ENCODE data around the gene EFCC1. TPM values are rescaled to one million over a fixed set of nuclear protein-coding genes. Genes with fewer than 3 reads are reported as not detected.

Gene EFCC1
- total and polyA plus RNA-seq, 2 donors from 2014 or later = 2.4 to 3.7 TPM

DNA sequence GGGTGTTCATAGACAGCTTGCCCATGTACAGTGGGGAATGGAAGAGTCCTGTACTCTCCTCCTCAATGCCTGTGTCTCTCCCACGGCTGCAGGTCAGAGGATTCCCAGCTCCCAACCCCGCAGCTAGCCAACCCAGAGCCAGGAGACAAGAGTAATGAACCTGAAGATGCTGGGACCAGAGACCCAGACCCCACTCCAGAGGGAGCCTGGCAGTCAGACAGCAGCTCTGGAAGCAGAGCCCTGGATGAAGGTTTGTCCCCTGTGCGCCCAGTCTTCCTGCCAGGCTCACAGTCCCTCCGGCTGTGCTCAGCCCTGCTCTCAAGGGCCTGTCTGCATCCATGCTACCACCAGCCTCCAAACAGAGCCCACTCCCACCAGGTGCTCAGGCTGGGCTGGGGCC, 29.5 kb downstream of the EFCC1 start:
- Histone ChIP-seq H3K4me1 (ENCODE audit: control insufficient read depth in 2 of 3, insufficient read depth in 2 of 3, low read depth in 1 of 3, low read length in 3 of 3) (peaks cover 0 to 8% (median 5%) of the 10 kb centered on the region in 3 donors), H3K36me3 (ENCODE audit: control insufficient read depth in 2 of 3, insufficient read depth in 3 of 3, low read length in 3 of 3) (no peaks in the 10 kb centered on the region), H3K27ac (ENCODE audit: low read depth in 2 of 2, low read length in 2 of 2) (no peak overlapping the region), H3K9me3 (ENCODE audit: control insufficient read depth in 2 of 3, insufficient read depth in 1 of 3, low read length in 3 of 3) (no peaks in the 10 kb centered on the region), H3K9ac (ENCODE audit: low read length in 3 of 3) (no peak overlapping the region), H3K27me3 (ENCODE audit: control insufficient read depth, insufficient read depth, low read length) (no peaks in the 10 kb centered on the region), H3K4me3 (ENCODE audit: low read length in 3 of 3) (no peak overlapping the region)
- intact Hi-C loops (cut with DNase I) = no loop called here
- FAIRE-seq (no peak), DNase-seq (peak in 1 of 5 donors; percentile 19)
- TF ChIP-seq, protein P1, sequence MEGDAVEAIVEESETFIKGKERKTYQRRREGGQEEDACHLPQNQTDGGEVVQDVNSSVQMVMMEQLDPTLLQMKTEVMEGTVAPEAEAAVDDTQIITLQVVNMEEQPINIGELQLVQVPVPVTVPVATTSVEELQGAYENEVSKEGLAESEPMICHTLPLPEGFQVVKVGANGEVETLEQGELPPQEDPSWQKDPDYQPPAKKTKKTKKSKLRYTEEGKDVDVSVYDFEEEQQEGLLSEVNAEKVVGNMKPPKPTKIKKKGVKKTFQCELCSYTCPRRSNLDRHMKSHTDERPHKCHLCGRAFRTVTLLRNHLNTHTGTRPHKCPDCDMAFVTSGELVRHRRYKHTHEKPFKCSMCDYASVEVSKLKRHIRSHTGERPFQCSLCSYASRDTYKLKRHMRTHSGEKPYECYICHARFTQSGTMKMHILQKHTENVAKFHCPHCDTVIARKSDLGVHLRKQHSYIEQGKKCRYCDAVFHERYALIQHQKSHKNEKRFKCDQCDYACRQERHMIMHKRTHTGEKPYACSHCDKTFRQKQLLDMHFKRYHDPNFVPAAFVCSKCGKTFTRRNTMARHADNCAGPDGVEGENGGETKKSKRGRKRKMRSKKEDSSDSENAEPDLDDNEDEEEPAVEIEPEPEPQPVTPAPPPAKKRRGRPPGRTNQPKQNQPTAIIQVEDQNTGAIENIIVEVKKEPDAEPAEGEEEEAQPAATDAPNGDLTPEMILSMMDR (IDR thresholded peaks at IDR 0.05; ENCODE audit: borderline replicate concordance, extremely low read depth, insufficient read depth) = no peak

DNA sequence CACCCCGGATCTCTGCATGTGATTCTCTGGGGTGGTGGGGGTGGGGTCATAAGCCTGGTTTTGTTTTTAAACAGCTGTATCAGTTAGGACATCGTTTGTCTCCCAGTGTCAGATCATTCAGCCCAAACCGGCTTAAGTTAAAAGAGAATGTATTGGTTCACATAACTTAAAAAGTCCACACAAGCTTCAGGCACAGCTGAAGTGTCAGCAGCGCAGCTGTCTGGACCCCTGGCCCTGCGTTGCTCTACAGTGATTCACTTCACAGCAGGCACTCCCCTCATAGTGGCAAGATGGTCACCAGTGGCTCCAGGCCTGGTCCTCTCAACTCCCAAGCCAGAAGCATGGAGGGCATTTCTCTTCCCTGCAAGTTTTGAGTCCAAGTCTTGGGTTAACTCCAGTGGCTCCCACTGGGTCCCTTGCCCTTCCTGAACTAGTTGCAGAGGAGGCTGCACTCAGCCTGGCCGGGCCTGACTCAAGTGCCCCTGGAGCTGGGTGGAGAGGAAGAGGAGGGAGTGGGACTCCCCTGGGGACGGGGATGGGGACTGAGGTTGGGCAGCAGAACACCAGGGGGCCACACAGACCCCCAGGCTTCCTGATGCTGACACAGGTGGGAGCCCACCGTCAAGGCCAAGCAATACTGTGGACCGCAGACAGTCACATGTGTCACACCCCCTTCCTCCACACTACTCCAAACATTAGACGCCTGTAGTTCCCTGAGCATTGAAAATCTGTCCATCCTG, 30.5 kb downstream of the EFCC1 start:
- Histone ChIP-seq H3K9me3 (ENCODE audit: control insufficient read depth in 2 of 3, insufficient read depth in 1 of 3, low read length in 3 of 3) (no peaks in the 10 kb centered on the region), H3K9ac (ENCODE audit: low read length in 3 of 3) (no peak overlapping the region), H3K36me3 (ENCODE audit: control insufficient read depth in 2 of 3, insufficient read depth in 3 of 3, low read length in 3 of 3) (no peaks in the 10 kb centered on the region), H3K27me3 (ENCODE audit: control insufficient read depth, insufficient read depth, low read length) (no peaks in the 10 kb centered on the region), H3K4me1 (ENCODE audit: control insufficient read depth in 2 of 3, insufficient read depth in 2 of 3, low read depth in 1 of 3, low read length in 3 of 3) (peaks cover 0 to 5% (median 3%) of the 10 kb centered on the region in 3 donors), H3K4me3 (ENCODE audit: low read length in 3 of 3) (no peak overlapping the region), H3K27ac (ENCODE audit: low read depth in 2 of 2, low read length in 2 of 2) (no peak overlapping the region)
- FAIRE-seq (no peak), DNase-seq (peak in 1 of 5 donors; percentile 35)
- TF ChIP-seq, protein P1 (IDR thresholded peaks at IDR 0.05; ENCODE audit: borderline replicate concordance, extremely low read depth, insufficient read depth) = no peak
- intact Hi-C loops (cut with DNase I) = no loop called here

DNA sequence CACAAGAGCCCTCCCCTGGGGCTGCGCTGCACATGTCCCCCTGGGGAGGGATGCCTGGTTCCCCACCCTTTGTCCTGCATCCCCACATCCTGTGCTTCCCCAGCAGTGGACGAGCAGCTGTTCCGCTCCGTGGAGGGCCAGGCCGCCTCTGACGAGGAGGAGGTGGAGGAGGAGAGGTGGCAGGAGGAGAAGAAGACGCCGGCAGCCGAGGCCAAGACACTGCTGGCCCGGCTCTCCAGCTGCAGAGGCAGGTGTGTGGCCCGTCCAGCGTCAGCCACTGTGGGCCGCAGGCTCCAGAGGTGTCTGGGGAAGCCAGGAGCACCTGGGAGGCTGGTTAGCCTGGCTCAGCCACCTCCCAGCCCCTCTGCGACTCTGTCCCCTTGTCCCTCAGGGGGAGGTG, 31.6 kb downstream of the EFCC1 start:
- Histone ChIP-seq H3K36me3 (ENCODE audit: control insufficient read depth in 2 of 3, insufficient read depth in 3 of 3, low read length in 3 of 3) (no peaks in the 10 kb centered on the region), H3K4me3 (ENCODE audit: low read length in 3 of 3) (no peak overlapping the region), H3K27me3 (ENCODE audit: control insufficient read depth, insufficient read depth, low read length) (no peaks in the 10 kb centered on the region), H3K9me3 (ENCODE audit: control insufficient read depth in 2 of 3, insufficient read depth in 1 of 3, low read length in 3 of 3) (no peaks in the 10 kb centered on the region), H3K27ac (ENCODE audit: low read depth in 2 of 2, low read length in 2 of 2) (no peak overlapping the region), H3K9ac (ENCODE audit: low read length in 3 of 3) (no peak overlapping the region), H3K4me1 (ENCODE audit: control insufficient read depth in 2 of 3, insufficient read depth in 2 of 3, low read depth in 1 of 3, low read length in 3 of 3) (no peaks in the 10 kb centered on the region)
- FAIRE-seq (no peak), DNase-seq (peak in 1 of 5 donors; percentile 33)
- intact Hi-C loops (cut with DNase I) = no loop called here
- TF ChIP-seq, protein P1 (IDR thresholded peaks at IDR 0.05; ENCODE audit: borderline replicate concordance, extremely low read depth, insufficient read depth) = no peak
